CD14-positive monocyte (primary cell): Measurements from ENCODE around the gene CROCC. TPM values are rescaled to one million over a fixed set of nuclear protein-coding genes. Genes with fewer than 3 reads are reported as not detected.
A peak's percentile ranks its signal among the peaks of the same experiment; 100 is the strongest.

ENCODE experiments used
- DNase-seq, 3 donors: peaks; one replicate each; pipeline ENCODE4 v3.0.0-alpha.2; 2011 to 2022
- H2AFZ ChIP-seq: 2 replicates; pipeline ENCODE4 v1.6.0; 2012; ENCODE audit warnings: mild to moderate bottlenecking, low read depth, low read length, inconsistent platforms; ENCODE audit not compliant: insufficient read depth, poor library complexity, severe bottlenecking
- H3K27ac ChIP-seq, 2 donors: 1 replicate in 1 of 2; 2 replicates in 1 of 2; pipeline ENCODE4 v1.5.1; 2012 to 2013; ENCODE audit warnings: low read length in 2 of 2, control low read depth in 1 of 2, inconsistent platforms in 1 of 2, low read depth in 1 of 2, mild to moderate bottlenecking in 1 of 2
- H3K27me3 ChIP-seq, 2 donors: one replicate each; pipeline versions ENCODE4 v1.6.0 to v1.6.1; 2011 to 2013; ENCODE audit warnings: low read length in 2 of 2; ENCODE audit not compliant: control insufficient read depth in 2 of 2, insufficient read depth in 2 of 2
- H3K36me3 ChIP-seq, 2 donors: replicated peaks in 1 of 2; 1 replicate in 1 of 2; 2 replicates in 1 of 2; pipeline versions ENCODE4 v1.5.1 to v1.6.1; 2012 to 2013; ENCODE audit warnings: low read length in 2 of 2, control low read depth in 1 of 2, inconsistent platforms in 1 of 2, mild to moderate bottlenecking in 1 of 2; ENCODE audit not compliant: insufficient read depth in 2 of 2, control insufficient read depth in 1 of 2
- H3K4me1 ChIP-seq, 2 donors: 1 replicate in 1 of 2; 2 replicates in 1 of 2; pipeline versions ENCODE4 v1.5.1 to v1.6.1; 2012 to 2013; ENCODE audit warnings: low read length in 2 of 2, control low read depth in 1 of 2, inconsistent platforms in 1 of 2, mild to moderate bottlenecking in 1 of 2, moderate library complexity in 1 of 2; ENCODE audit not compliant: insufficient read depth in 2 of 2, control insufficient read depth in 1 of 2
- H3K4me2 ChIP-seq: replicated peaks from 2 replicates; pipeline ENCODE3; 2012; ENCODE audit warnings: low read length, moderate library complexity, mild to moderate bottlenecking; ENCODE audit not compliant: poor library complexity, severe bottlenecking; ENCODE audit errors: extremely low read depth
- H3K4me3 ChIP-seq, 3 experiments: fragments of 200-600 bp in 1 of 3; sonication (generic) in 1 of 3; replicated peaks in 1 of 3; 1 replicate in 2 of 3; 2 replicates in 1 of 3; pipeline ENCODE4 v1.5.1; 2011 to 2013; ENCODE audit warnings: low read length in 3 of 3, mild to moderate bottlenecking in 3 of 3, control low read depth in 2 of 3, low read depth in 2 of 3, inconsistent platforms in 1 of 3, moderate library complexity in 1 of 3
- H3K79me2 ChIP-seq: 2 replicates; pipeline ENCODE4 v1.6.0; 2012; ENCODE audit warnings: mild to moderate bottlenecking, control low read depth, inconsistent platforms, low read length, moderate library complexity; ENCODE audit not compliant: insufficient read depth
- H3K9ac ChIP-seq: 2 replicates; pipeline ENCODE4 v1.6.0; 2017; ENCODE audit warnings: low read length, mild to moderate bottlenecking; ENCODE audit not compliant: insufficient read depth, poor library complexity, severe bottlenecking
- H3K9me3 ChIP-seq, 2 donors: replicated peaks in 1 of 2; 1 replicate in 1 of 2; 2 replicates in 1 of 2; pipeline versions ENCODE4 v1.5.1 to v1.6.1; 2012 to 2013; ENCODE audit warnings: low read length in 2 of 2, control low read depth in 1 of 2; ENCODE audit not compliant: control insufficient read depth in 1 of 2, insufficient read depth in 1 of 2
- H4K20me1 ChIP-seq: 2 replicates; pipeline ENCODE4 v1.6.0; 2012; ENCODE audit warnings: mild to moderate bottlenecking, low read length, control low read depth, moderate library complexity; ENCODE audit not compliant: insufficient read depth
- H3K27ac Mint-ChIP-seq, 7 donors: one replicate each; pipeline ENCODE4 v1.8.0; 2020; ENCODE audit warnings: mild to moderate bottlenecking in 7 of 7, mixed read lengths in 7 of 7, moderate library complexity in 6 of 7, inconsistent platforms in 2 of 7
- H3K27me3 Mint-ChIP-seq, 3 donors: one replicate each; pipeline ENCODE4 v1.8.0; 2021 to 2022; ENCODE audit warnings: low read depth in 3 of 3, mild to moderate bottlenecking in 3 of 3, mixed read lengths in 3 of 3, moderate library complexity in 3 of 3, inconsistent platforms in 1 of 3
- H3K36me3 Mint-ChIP-seq, 2 donors: one replicate each; pipeline ENCODE4 v1.8.0; 2020; ENCODE audit warnings: mixed read lengths in 2 of 2, inconsistent platforms in 1 of 2, mild to moderate bottlenecking in 1 of 2
- H3K4me1 Mint-ChIP-seq: one replicate; pipeline ENCODE4 v1.8.0; 2020; ENCODE audit warnings: mild to moderate bottlenecking, mixed read lengths
- H3K4me3 Mint-ChIP-seq, 2 donors: one replicate each; pipeline ENCODE4 v1.8.0; 2020; ENCODE audit warnings: mild to moderate bottlenecking in 2 of 2, mixed read lengths in 2 of 2, moderate library complexity in 1 of 2
- H3K9me3 Mint-ChIP-seq, 7 donors: one replicate each; pipeline ENCODE4 v1.8.0; 2020 to 2022; ENCODE audit warnings: mixed read lengths in 7 of 7, mild to moderate bottlenecking in 6 of 7, moderate library complexity in 6 of 7, inconsistent platforms in 2 of 7
- CTCF ChIP-seq: fragments of 200-600 bp; IDR thresholded peaks from one replicate; pipeline ENCODE4 v1.8.0; 2022; ENCODE audit warnings: antibody characterized with exemption, mild to moderate bottlenecking
- WGBS: methylation state at CpG from one replicate; pipeline ENCODE4 v1.1.5; 2013; ENCODE audit warnings: missing lambda C conversion rate; ENCODE audit not compliant: insufficient coverage; 5-methylcytosine and 5-hydroxymethylcytosine counted together
- intact Hi-C, 2 donors: fragments of 100-400 bp; cut with micrococcal nuclease; formaldehyde crosslinking; loops; one replicate each; pipeline versions ENCODE4 v1.15.0 to v1.15.1; 2023
- polyA plus RNA-seq, 3 donors: library from polyadenylated mRNA; depleted of rRNA in 1 of 3; unstranded in 2 of 3; stranded (reverse) in 1 of 3; fragments of 300-500 nt in 2 of 3; fragments of >200 nt in 1 of 3; fragmentation: Illumina TruSeq in 2 of 3; gene quantifications; 1 replicate in 2 of 3; 2 replicates in 1 of 3; pipeline ENCODE4 v1.2.3, GENCODE V29; 2012 to 2021

Gene CROCC
- polyA plus RNA-seq, 3 donors = 0.21 to 46.1 (median 0.69) TPM

- peaks cover 0 to 6% (median 2%) of the 10 kb centered on the region in 3 donors for H3K27me3 Mint-ChIP-seq
- TF ChIP-seq CTCF = no peak
- WGBS = 1% methylated on average over 27 of the region's 27 CpGs
Observed at GRCh38 chr1:16904560-16905109, 17.1 kb upstream of the CROCC start.

GRCh38 chr1:16905110-16905867 is 16.4 kb upstream of the CROCC start:
- Histone ChIP-seq H3K4me2 (peak overlapping the region; percentile 80), H3K27ac (peak overlapping the region; percentile 87 to 99), H2AFZ (peak overlapping the region; percentile 82), H3K4me3 (peak overlapping the region; percentile 45 to 79 (median 57)), H3K27me3 (no peaks in the 10 kb centered on the region), H3K36me3 (no peaks in the 10 kb centered on the region), H3K9ac (peak overlapping the region; percentile 98), H3K4me1 (peaks cover 22 to 40% of the 10 kb centered on the region in 2 donors), H3K9me3 (peaks cover 0 to 3% of the 10 kb centered on the region in 2 donors), H4K20me1 (no peaks in the 10 kb centered on the region), H3K79me2 (no peaks in the 10 kb centered on the region)
- Mint-ChIP-seq H3K9me3 (peaks cover 0 to 3% (median 0%) of the 10 kb centered on the region in 7 donors), H3K36me3 (no peaks in the 10 kb centered on the region), H3K27me3 (peaks cover 0 to 6% (median 2%) of the 10 kb centered on the region in 3 donors), H3K27ac (no peak overlapping the region), H3K4me1 (peaks cover 23% of the 10 kb centered on the region), H3K4me3 (no peak overlapping the region)
- 10% methylated on average over 9 of the region's 12 CpGs for WGBS
- no peak for TF ChIP-seq CTCF
- intact Hi-C loops = loop anchor here in 1 of 2 donors (10.0 kb wide), 1 partner anchor 260 kb away; no protein-coding TSS in a partner anchor
- DNase-seq = peak; percentile 61 to 89 (median 85)

More at GRCh38 chr1:16904560-16905109, 17.1 kb upstream of the CROCC start:
- intact Hi-C loops = loop anchor here in 1 of 2 donors (10.0 kb wide), 1 partner anchor 260 kb away; no protein-coding TSS in a partner anchor
- H3K9me3 ChIP-seq = peaks cover 0 to 3% of the 10 kb centered on the region in 2 donors
- Mint-ChIP-seq H3K4me1 (peaks cover 22% of the 10 kb centered on the region), H3K27ac (no peak overlapping the region), H3K9me3 (peaks cover 0 to 3% (median 0%) of the 10 kb centered on the region in 7 donors), H3K4me3 (no peak overlapping the region), H3K36me3 (no peaks in the 10 kb centered on the region)
- peak overlapping the region; percentile 82 for H2AFZ ChIP-seq
- H3K27ac ChIP-seq = peak overlapping the region; percentile 87 to 99
- peak; percentile 97 to 99 (median 98) for DNase-seq
- H3K36me3 ChIP-seq = no peaks in the 10 kb centered on the region
- no peaks in the 10 kb centered on the region for H3K27me3 ChIP-seq
- peak overlapping the region; percentile 45 to 79 (median 57) for H3K4me3 ChIP-seq
- no peaks in the 10 kb centered on the region for H3K79me2 ChIP-seq
- peak overlapping the region; percentile 80 for H3K4me2 ChIP-seq
- peak overlapping the region; percentile 98 for H3K9ac ChIP-seq
- H3K4me1 ChIP-seq = peaks cover 22 to 40% of the 10 kb centered on the region in 2 donors
- no peaks in the 10 kb centered on the region for H4K20me1 ChIP-seq
